Measurements from ENCODE around the gene TPRN. TPM values are rescaled to one million over a fixed set of nuclear protein-coding genes. Genes with fewer than 3 reads are reported as not detected.

Gene TPRN
- total and polyA plus RNA-seq, 9 of the 15 experiments (the other 6 are each of a cell fraction or from before 2014, with no cell fraction given) = 0.31 to 31.9 (median 4.4) TPM

DNA sequence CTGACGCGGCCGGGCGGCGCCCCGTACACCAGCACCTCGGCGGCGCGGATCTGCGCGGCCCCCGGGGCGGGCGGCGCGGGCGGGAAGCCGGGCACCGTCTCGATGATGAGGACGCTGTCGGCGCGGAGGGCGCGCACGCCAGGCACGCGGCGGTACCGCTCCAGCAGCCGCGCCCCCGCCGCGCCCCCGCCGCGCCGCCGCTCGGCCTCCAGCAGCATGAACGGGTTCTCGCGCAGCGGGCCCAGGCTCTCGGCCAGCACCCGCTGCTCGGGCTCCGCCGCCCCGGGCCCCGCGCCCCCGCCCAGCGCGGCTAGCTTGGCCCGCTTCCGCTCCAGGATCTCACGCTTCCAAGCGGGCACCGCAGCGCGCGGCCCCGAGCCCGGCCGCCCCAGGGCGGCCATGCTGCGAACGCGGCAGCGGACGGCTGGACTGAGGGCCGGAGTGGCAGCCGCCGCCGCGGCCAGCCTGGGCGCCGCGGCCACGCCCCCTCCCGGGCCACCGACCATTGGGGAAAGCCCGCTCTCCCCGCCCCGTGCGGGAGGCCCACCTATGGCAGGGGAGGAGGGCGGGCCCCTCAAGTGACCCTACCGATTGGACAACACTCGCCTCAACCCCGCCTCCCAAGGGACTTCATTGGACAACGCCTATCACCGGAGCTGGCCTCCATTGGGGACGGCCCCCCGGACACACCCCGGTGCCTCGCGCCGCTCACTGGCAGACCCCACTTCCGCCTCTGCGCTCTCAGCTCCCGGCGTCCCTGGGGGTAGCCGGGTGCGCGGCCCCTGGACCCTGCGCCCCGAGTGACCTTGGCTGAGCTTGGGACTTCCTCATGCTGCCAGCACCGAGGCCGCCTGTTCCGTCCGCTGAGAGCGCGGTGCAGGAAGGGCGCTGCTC is at the start of gene TPRN (continued):
- TF ChIP-seq, protein P1, sequence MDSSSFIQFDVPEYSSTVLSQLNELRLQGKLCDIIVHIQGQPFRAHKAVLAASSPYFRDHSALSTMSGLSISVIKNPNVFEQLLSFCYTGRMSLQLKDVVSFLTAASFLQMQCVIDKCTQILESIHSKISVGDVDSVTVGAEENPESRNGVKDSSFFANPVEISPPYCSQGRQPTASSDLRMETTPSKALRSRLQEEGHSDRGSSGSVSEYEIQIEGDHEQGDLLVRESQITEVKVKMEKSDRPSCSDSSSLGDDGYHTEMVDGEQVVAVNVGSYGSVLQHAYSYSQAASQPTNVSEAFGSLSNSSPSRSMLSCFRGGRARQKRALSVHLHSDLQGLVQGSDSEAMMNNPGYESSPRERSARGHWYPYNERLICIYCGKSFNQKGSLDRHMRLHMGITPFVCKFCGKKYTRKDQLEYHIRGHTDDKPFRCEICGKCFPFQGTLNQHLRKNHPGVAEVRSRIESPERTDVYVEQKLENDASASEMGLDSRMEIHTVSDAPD (CRISPR knock-in tag; IDR thresholded peaks at IDR 0.05) = no peak
- TF ChIP-seq FOXK1 (CRISPR knock-in tag; IDR thresholded peaks at IDR 0.05; ENCODE audit: borderline replicate concordance) = no peak
- peak; percentile 95 for TF ChIP-seq NFYB (IDR thresholded peaks at IDR 0.05; ENCODE audit: extremely low read depth, insufficient read length)
- no peak for TF ChIP-seq SNIP1 (IDR thresholded peaks at IDR 0.05; ENCODE audit: low read depth)
- no peak for TF ChIP-seq CBX5 (IDR thresholded peaks at IDR 0.05; ENCODE audit: borderline replicate concordance, low read depth)
- TF ChIP-seq SMAD4 (CRISPR knock-in tag; conservative IDR thresholded peaks at IDR 0.05) = peak; percentile 79
- peak in 1 of 2 experiments; percentile 84; a peak in 1 of 4 replicates for TF ChIP-seq SIN3A (IDR thresholded peaks at IDR 0.05; ENCODE audit: borderline replicate concordance in 2 of 2, control insufficient read depth in 1 of 2, low read depth in 2 of 2, low read length in 2 of 2)
- no peak for TF ChIP-seq SNAPC5 (CRISPR knock-in tag; IDR thresholded peaks at IDR 0.05)
- peak; percentile 99 for TF ChIP-seq RBM25 (IDR thresholded peaks at IDR 0.05; ENCODE audit: low read depth, low read length, severe bottlenecking)
- TF ChIP-seq NR1H2 (CRISPR knock-in tag; IDR thresholded peaks at IDR 0.05) = no peak
- peak; percentile 84; the same call in 1 of the 2 replicates for TF ChIP-seq ZBTB9 (CRISPR knock-in tag; IDR thresholded peaks at IDR 0.05)
- TF ChIP-seq, protein P2, sequence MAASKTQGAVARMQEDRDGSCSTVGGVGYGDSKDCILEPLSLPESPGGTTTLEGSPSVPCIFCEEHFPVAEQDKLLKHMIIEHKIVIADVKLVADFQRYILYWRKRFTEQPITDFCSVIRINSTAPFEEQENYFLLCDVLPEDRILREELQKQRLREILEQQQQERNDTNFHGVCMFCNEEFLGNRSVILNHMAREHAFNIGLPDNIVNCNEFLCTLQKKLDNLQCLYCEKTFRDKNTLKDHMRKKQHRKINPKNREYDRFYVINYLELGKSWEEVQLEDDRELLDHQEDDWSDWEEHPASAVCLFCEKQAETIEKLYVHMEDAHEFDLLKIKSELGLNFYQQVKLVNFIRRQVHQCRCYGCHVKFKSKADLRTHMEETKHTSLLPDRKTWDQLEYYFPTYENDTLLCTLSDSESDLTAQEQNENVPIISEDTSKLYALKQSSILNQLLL (CRISPR knock-in tag; IDR thresholded peaks at IDR 0.05; ENCODE audit: borderline replicate concordance) = no peak
- no peak for TF ChIP-seq FOXA3 (CRISPR knock-in tag; conservative IDR thresholded peaks at IDR 0.05 in 1 of 2, IDR thresholded peaks at IDR 0.05 in 1 of 2)
- no peak for TF ChIP-seq ZNF24 (IDR thresholded peaks at IDR 0.05)
- no peak for TF ChIP-seq SMC3 (conservative IDR thresholded peaks at IDR 0.05; ENCODE audit: insufficient read depth, low read depth, low read length)
- TF ChIP-seq ATF3 (IDR thresholded peaks at IDR 0.05) = no peak
- no peak for TF ChIP-seq ATF3 (CRISPR knock-in tag; conservative IDR thresholded peaks at IDR 0.05)
- TF ChIP-seq, protein P3, sequence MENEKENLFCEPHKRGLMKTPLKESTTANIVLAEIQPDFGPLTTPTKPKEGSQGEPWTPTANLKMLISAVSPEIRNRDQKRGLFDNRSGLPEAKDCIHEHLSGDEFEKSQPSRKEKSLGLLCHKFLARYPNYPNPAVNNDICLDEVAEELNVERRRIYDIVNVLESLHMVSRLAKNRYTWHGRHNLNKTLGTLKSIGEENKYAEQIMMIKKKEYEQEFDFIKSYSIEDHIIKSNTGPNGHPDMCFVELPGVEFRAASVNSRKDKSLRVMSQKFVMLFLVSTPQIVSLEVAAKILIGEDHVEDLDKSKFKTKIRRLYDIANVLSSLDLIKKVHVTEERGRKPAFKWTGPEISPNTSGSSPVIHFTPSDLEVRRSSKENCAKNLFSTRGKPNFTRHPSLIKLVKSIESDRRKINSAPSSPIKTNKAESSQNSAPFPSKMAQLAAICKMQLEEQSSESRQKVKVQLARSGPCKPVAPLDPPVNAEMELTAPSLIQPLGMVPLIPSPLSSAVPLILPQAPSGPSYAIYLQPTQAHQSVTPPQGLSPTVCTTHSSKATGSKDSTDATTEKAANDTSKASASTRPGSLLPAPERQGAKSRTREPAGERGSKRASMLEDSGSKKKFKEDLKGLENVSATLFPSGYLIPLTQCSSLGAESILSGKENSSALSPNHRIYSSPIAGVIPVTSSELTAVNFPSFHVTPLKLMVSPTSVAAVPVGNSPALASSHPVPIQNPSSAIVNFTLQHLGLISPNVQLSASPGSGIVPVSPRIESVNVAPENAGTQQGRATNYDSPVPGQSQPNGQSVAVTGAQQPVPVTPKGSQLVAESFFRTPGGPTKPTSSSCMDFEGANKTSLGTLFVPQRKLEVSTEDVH (IDR thresholded peaks at IDR 0.05; ENCODE audit: low read depth, partially characterized antibody) = peak; percentile 66
